ENCODE data around the gene BRAF. TPM values are rescaled to one million over a fixed set of nuclear protein-coding genes. Genes with fewer than 3 reads are reported as not detected.

Gene BRAF
- total RNA-seq, 1 donor from 2014 or later: 48.0 TPM

DNA sequence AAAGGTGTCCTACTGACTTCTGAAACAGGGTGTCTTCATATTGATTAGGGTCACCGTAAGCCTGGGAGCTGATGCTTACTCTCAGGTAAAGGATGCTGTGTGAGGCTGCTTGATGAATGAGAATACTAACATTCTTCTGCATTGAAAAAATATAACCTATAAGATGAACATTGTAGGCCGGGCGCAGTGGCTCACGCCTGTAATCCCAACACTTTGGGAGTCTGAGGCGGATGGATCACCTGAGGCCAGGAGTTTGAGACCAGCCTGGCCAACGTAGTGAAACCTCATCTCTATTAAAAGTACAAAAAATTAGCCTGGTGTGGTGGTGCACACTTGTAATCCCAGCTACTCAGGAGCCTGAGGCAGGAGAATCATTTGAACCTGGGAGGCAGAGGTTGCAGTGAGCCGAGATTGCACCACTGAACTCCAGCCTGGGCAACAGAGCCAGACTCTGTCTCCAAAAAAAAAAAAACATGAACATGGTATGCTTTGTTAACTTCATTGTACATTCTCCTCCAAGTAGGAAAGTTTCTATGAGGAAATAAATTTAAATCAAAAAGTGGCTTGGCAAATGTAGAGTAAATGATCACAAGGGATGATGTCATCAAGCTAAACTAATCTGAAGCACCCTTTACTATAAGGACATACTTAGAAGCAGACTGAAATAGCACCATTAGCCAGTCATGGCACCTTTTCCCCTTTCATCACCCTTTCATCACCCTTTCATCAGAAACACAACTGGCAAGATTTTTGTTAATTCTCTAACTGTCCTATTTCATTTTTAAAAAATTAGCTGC lies 1.5 kb upstream of the BRAF start:
- peaks cover 3% of the 10 kb centered on the region for H3K4me1 Mint-ChIP-seq
- Histone ChIP-seq H3K9me3 (ENCODE audit: low read depth) (no peaks in the 10 kb centered on the region), H3K4me1 (peaks cover 20% of the 10 kb centered on the region), H3K79me2 (ENCODE audit: low read depth) (peaks cover 33% of the 10 kb centered on the region), H3K4me3 (no peak overlapping the region), H4K20me1 (ENCODE audit: low read depth) (peaks cover 28% of the 10 kb centered on the region), H3K4me2 (peak overlapping the region; percentile 81), H2AFZ (replicated peaks) (no peak overlapping the region), H3K36me3 (no peaks in the 10 kb centered on the region), H3K27ac (no peak overlapping the region), H3K27me3 (peaks cover 18% of the 10 kb centered on the region), H3F3A (ENCODE audit: low read depth) (peaks cover 15% of the 10 kb centered on the region), H3K9ac (no peak overlapping the region)
- no peak for DNase-seq (ENCODE audit: low spot score)
- H3K27me3 Mint-ChIP-seq (ENCODE audit: insufficient read depth, low read depth): peaks cover 2% of the 10 kb centered on the region
- H3K36me3 Mint-ChIP-seq: no peaks in the 10 kb centered on the region
- TF ChIP-seq EZH2phosphoT487 (IDR thresholded peaks at IDR 0.05): no peak
- TF ChIP-seq, protein P1, sequence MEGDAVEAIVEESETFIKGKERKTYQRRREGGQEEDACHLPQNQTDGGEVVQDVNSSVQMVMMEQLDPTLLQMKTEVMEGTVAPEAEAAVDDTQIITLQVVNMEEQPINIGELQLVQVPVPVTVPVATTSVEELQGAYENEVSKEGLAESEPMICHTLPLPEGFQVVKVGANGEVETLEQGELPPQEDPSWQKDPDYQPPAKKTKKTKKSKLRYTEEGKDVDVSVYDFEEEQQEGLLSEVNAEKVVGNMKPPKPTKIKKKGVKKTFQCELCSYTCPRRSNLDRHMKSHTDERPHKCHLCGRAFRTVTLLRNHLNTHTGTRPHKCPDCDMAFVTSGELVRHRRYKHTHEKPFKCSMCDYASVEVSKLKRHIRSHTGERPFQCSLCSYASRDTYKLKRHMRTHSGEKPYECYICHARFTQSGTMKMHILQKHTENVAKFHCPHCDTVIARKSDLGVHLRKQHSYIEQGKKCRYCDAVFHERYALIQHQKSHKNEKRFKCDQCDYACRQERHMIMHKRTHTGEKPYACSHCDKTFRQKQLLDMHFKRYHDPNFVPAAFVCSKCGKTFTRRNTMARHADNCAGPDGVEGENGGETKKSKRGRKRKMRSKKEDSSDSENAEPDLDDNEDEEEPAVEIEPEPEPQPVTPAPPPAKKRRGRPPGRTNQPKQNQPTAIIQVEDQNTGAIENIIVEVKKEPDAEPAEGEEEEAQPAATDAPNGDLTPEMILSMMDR (IDR thresholded peaks at IDR 0.05): no peak
- TF ChIP-seq EZH2 (IDR thresholded peaks at IDR 0.05): no peak
- no peak overlapping the region for H3K27ac Mint-ChIP-seq
- H3K4me3 Mint-ChIP-seq: peak overlapping the region; percentile 62
- H3K9me3 Mint-ChIP-seq: peaks cover 3% of the 10 kb centered on the region

DNA sequence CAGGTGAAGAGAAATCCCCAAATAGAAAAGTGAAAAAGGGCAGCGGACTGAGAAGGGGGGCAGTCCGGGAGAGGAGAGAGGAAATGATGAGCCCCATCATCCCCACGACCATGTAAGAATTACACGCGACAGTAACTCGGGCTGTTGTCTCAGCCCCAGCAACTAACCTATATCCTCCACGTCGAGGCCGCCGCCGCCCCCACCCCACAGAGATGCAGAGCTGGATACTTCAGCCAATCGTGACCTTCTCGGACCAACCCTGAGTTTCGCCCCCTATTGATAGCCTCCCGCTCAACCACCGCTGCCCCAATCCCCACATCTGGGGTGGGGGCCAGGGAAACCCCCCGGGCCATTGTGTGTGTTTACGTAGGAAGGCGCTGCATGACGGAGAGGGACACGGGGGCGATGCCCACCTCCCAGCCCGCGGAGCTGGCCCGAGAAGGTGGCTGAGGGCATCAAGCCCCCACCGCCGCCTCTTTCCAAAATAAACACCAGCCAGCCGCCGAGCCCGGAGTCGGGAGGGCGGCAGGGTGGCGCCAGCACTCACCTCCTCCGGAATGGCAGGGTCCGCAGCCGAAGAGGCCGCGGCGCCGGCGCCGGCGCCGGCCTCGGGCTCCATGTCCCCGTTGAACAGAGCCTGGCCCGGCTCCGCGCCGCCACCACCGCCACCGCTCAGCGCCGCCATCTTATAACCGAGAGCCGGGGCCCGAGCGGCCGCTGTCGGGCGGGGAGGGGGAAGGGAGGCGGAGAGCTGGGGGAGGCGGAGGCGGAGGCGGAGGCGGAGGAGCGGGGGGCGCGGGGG lies 509 bp downstream of the BRAF start:
- H3K27ac ChIP-seq: peak overlapping the region; percentile 99
- H3K9me3 Mint-ChIP-seq: peaks cover 6% of the 10 kb centered on the region
- H3K4me3 ChIP-seq: peak overlapping the region; percentile 91

DNA sequence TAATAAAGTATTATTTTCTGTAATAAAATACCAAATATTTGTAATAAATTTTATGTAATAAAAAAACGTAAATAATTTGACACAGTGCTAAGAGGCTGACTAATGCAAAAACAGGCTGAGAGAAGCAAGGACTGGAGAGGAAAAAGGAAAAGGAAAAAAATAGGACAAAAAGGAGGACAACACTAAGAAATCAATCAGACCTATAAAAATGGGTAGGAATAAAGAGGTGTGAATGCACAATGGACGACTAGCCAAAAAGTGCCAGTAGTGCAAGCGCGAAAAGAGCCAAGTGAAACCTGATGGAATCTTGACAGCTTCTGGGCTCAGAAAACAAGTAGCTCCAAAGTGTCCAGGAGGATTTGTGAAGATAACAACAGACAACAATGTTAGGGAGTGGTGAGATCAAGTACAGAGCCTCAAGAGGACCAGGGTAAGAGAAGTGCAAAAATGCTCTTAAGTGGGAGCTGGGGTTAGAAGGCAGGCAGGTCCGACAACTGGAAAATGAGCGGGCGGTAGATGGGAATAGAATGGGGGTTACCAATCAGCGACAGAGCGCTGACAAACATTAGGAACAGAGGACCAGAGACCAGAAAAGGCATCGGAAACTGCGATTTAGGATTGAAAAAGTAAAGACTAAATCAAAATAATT lies 1.2 kb downstream of the BRAF start:
- Histone ChIP-seq H2AFZ (replicated peaks) (peak overlapping the region; percentile 75), H3K4me3 (peak overlapping the region; percentile 91), H4K20me1 (ENCODE audit: low read depth) (peaks cover 38% of the 10 kb centered on the region), H3K9me3 (ENCODE audit: low read depth) (no peaks in the 10 kb centered on the region), H3K36me3 (no peaks in the 10 kb centered on the region), H3K4me2 (peak overlapping the region; percentile 88), H3K27me3 (no peaks in the 10 kb centered on the region), H3K4me1 (peaks cover 20% of the 10 kb centered on the region), H3K9ac (peak overlapping the region; percentile 97), H3F3A (ENCODE audit: low read depth) (peaks cover 15% of the 10 kb centered on the region), H3K27ac (no peak overlapping the region), H3K79me2 (ENCODE audit: low read depth) (peaks cover 60% of the 10 kb centered on the region)
- Mint-ChIP-seq H3K4me3 (no peak overlapping the region), H3K27ac (no peak overlapping the region), H3K9me3 (peaks cover 9% of the 10 kb centered on the region), H3K27me3 (ENCODE audit: insufficient read depth, low read depth) (peaks cover 2% of the 10 kb centered on the region), H3K36me3 (peaks cover 11% of the 10 kb centered on the region), H3K4me1 (peaks cover 3% of the 10 kb centered on the region)
- DNase-seq (ENCODE audit: low spot score): peak; percentile 35
- TF ChIP-seq EZH2 (IDR thresholded peaks at IDR 0.05) (no peak), EZH2phosphoT487 (IDR thresholded peaks at IDR 0.05) (no peak)
- TF ChIP-seq, protein P1 (IDR thresholded peaks at IDR 0.05): no peak

More for the DNA sequence above, 509 bp downstream of the BRAF start:
- Mint-ChIP-seq H3K36me3 (peaks cover 7% of the 10 kb centered on the region), H3K27me3 (ENCODE audit: insufficient read depth, low read depth) (peaks cover 2% of the 10 kb centered on the region), H3K4me1 (peaks cover 3% of the 10 kb centered on the region), H3K27ac (no peak overlapping the region), H3K4me3 (no peak overlapping the region)
- DNase-seq (ENCODE audit: low spot score): peak; percentile 90
- H3K9ac ChIP-seq: peak overlapping the region; percentile 97
- H3K4me2 ChIP-seq: peak overlapping the region; percentile 88
- no peaks in the 10 kb centered on the region for H3K9me3 ChIP-seq (ENCODE audit: low read depth)
- no peak for TF ChIP-seq EZH2phosphoT487 (IDR thresholded peaks at IDR 0.05)
- TF ChIP-seq, protein P1 (IDR thresholded peaks at IDR 0.05): peak; percentile 58
- TF ChIP-seq EZH2 (IDR thresholded peaks at IDR 0.05): peak; percentile 3
- H3K27me3 ChIP-seq: peaks cover 4% of the 10 kb centered on the region
- H2AFZ ChIP-seq (replicated peaks): peak overlapping the region; percentile 75
- peaks cover 53% of the 10 kb centered on the region for H3K79me2 ChIP-seq (ENCODE audit: low read depth)
- no peaks in the 10 kb centered on the region for H3K36me3 ChIP-seq
- H4K20me1 ChIP-seq (ENCODE audit: low read depth): peaks cover 38% of the 10 kb centered on the region
- peaks cover 20% of the 10 kb centered on the region for H3K4me1 ChIP-seq
- H3F3A ChIP-seq (ENCODE audit: low read depth): peaks cover 15% of the 10 kb centered on the region
